MCF 10A (cell line): Measurements from ENCODE around the gene COBL. TPM values are rescaled to one million over a fixed set of nuclear protein-coding genes. Genes with fewer than 3 reads are reported as not detected.

Experiments used
- BruUV-seq: library from RNA; stranded (reverse); fragments of 400-500 nt; replicated peaks from 2 replicates; lab custom pipeline; 2021; lab: Mats Ljungman, UMichigan
- CTCF ChIA-PET: fragments of 300-600 bp; sonication (Branson Sonifier 250); formaldehyde crosslinking; extraction: SDS; loops from one replicate; lab custom pipeline; 2021; ENCODE audit warnings: antibody characterized with exemption, inconsistent platforms; lab: Yijun Ruan, JAX
- POLR2A ChIA-PET: fragments of 300-600, 350-650 bp; sonication (Branson Sonifier 250); formaldehyde crosslinking; extraction: SDS; loops from one replicate; lab custom pipeline; 2020; ENCODE audit warnings: antibody characterized with exemption, inconsistent platforms; lab: Yijun Ruan, JAX
- DNase-seq: peaks from one replicate; pipeline ENCODE4 v3.0.0-alpha.2; 2018; ENCODE audit not compliant: unreplicated experiment
- H3K27ac Mint-ChIP-seq: one replicate; pipeline ENCODE4 v1.8.0; 2022; ENCODE audit warnings: mild to moderate bottlenecking, low read depth, mixed read lengths; ENCODE audit not compliant: unreplicated experiment
- H3K27me3 Mint-ChIP-seq: one replicate; pipeline ENCODE4 v1.8.0; 2022; ENCODE audit warnings: mixed read lengths; ENCODE audit not compliant: insufficient read depth, unreplicated experiment
- H3K36me3 Mint-ChIP-seq: one replicate; pipeline ENCODE4 v1.8.0; 2022; ENCODE audit warnings: mild to moderate bottlenecking, moderate library complexity, mixed read lengths; ENCODE audit not compliant: insufficient read depth, unreplicated experiment
- H3K4me1 Mint-ChIP-seq: one replicate; pipeline ENCODE4 v1.8.0; 2022; ENCODE audit warnings: mixed read lengths; ENCODE audit not compliant: insufficient read depth, unreplicated experiment
- H3K4me3 Mint-ChIP-seq: one replicate; pipeline ENCODE4 v1.8.0; 2022; ENCODE audit warnings: mild to moderate bottlenecking, moderate library complexity, mixed read lengths; ENCODE audit not compliant: unreplicated experiment
- H3K9me3 Mint-ChIP-seq: one replicate; pipeline ENCODE4 v1.8.0; 2022; ENCODE audit warnings: mixed read lengths; ENCODE audit not compliant: unreplicated experiment
- intact Hi-C: fragments of 100-400 bp; cut with micrococcal nuclease; formaldehyde crosslinking; loops from 2 replicates; pipeline ENCODE4 v1.14.1; 2022
- total RNA-seq: library from RNA; stranded (reverse); gene quantifications from 2 replicates; pipeline ENCODE4 v1.2.3, GENCODE V29; 2022
- TF ChIP-seq, protein P1 (sequence below): fragments of 200-600 bp; IDR thresholded peaks from one replicate; pipeline ENCODE4 v1.8.0; 2022; ENCODE audit warnings: antibody characterized with exemption, mild to moderate bottlenecking; ENCODE audit not compliant: unreplicated experiment

COBL gene
- total RNA-seq, 1 experiment from 2014 or later: 12.3 TPM

DNA sequence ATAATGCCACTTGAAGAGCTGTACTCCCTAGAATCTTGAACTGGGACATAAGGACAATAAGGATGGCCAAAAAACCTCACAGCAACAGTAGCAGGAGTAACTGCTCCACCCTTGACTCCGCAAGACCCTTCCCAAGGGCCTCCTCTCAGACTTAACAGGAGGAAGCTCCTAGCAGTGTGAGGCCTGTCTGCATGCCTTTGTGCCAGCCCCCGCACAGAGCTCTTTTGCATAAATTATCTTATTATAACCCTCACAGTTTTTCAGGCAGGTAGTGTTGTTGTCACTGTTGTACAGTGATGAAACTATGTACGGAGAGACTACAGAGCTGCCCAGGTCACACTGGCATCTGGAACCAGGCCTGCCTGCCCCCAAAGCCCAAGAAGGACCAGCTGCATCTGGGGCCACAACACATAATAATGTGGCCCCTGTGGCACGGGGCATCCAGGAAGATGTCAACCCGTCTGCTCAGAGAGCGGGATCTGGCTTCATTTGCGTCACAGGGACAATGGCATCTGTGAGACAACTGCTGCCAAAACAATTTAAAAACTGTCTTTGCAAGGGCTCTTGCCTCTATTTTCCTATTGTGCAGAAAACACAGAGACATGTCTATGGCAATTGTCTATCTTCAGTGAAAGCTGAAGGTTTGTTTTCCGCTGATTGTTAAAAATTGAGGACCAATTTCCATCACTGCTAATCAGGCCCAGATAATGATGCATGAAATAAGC lies 284.7 kb downstream of the COBL start:
- H3K27ac Mint-ChIP-seq: no peak overlapping the region
- no peaks in the 10 kb centered on the region for H3K27me3 Mint-ChIP-seq
- intact Hi-C loops: no loop called here
- DNase-seq: no peak
- H3K4me1 Mint-ChIP-seq: no peaks in the 10 kb centered on the region
- no peaks in the 10 kb centered on the region for H3K9me3 Mint-ChIP-seq
- H3K36me3 Mint-ChIP-seq: peaks cover 9% of the 10 kb centered on the region
- TF ChIP-seq, protein P1, sequence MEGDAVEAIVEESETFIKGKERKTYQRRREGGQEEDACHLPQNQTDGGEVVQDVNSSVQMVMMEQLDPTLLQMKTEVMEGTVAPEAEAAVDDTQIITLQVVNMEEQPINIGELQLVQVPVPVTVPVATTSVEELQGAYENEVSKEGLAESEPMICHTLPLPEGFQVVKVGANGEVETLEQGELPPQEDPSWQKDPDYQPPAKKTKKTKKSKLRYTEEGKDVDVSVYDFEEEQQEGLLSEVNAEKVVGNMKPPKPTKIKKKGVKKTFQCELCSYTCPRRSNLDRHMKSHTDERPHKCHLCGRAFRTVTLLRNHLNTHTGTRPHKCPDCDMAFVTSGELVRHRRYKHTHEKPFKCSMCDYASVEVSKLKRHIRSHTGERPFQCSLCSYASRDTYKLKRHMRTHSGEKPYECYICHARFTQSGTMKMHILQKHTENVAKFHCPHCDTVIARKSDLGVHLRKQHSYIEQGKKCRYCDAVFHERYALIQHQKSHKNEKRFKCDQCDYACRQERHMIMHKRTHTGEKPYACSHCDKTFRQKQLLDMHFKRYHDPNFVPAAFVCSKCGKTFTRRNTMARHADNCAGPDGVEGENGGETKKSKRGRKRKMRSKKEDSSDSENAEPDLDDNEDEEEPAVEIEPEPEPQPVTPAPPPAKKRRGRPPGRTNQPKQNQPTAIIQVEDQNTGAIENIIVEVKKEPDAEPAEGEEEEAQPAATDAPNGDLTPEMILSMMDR: no peak
- no peak overlapping the region for H3K4me3 Mint-ChIP-seq
- BruUV-seq: no TSS peak
- ChIA-PET POLR2A (interaction anchor here (0.5 kb wide), 1 partner anchor 191 kb away, joined by 3 read pairs; no protein-coding TSS in a partner anchor), CTCF (interaction anchor here (0.7 to 1.5 kb wide), 5 partner anchors 8 to 399 kb away, joined by 3 to 4 read pairs (median 4); no protein-coding TSS in a partner anchor)

DNA sequence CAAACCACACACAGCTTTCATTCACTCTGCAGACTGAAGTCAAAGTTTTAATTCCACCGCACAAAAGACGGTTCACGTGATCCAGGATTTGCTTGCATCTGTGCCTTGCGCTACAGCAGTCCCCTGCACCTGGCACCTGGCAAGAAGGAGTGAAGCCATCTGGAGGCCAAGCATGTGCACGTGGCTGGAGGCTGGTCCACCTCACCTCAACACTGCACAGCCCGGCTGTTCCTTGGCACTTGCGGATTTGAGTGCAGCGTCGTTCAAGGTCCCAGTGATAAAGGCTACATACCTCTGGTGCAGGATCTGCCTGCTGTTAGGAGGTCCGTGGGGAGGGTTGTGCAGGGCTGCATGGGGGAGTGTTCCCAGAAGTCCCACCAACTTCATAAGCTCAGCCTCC lies 285.4 kb downstream of the COBL start:
- ChIA-PET POLR2A (interaction anchor here (0.5 kb wide), 1 partner anchor 192 kb away, joined by 3 read pairs; no protein-coding TSS in a partner anchor), CTCF (interaction anchor here (1.1 to 1.5 kb wide), 3 partner anchors 36 to 398 kb away, joined by 4 read pairs; no protein-coding TSS in a partner anchor)
- H3K36me3 Mint-ChIP-seq: peaks cover 9% of the 10 kb centered on the region
- TF ChIP-seq, protein P1: no peak
- BruUV-seq: no TSS peak
- H3K9me3 Mint-ChIP-seq: no peaks in the 10 kb centered on the region
- DNase-seq: no peak
- no peak overlapping the region for H3K4me3 Mint-ChIP-seq
- no peak overlapping the region for H3K27ac Mint-ChIP-seq
- no peaks in the 10 kb centered on the region for H3K27me3 Mint-ChIP-seq
- intact Hi-C loops: no loop called here
- no peaks in the 10 kb centered on the region for H3K4me1 Mint-ChIP-seq

DNA sequence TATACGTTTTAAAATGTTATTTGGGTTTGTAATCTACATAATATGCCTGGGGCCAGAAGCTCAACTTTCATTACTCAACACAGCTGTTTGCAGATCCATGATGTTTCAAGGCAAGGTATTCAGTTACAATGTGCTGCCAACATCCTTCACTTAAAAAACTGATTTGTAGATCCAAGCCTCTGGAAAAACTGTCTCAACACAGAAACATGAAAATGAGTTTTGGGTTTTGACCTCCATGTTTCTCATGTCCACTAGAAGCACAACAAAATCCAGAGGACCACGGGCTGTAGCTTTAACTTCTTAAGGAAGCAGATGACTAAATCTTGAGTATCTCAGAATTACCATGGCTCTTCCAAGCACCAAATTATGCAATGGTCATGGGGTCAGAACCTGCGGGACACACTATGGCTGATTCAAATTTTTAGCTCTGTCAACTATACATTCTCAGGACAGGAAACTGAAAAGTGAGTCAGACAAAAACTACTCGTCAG lies 286.9 kb downstream of the COBL start:
- Mint-ChIP-seq H3K4me1 (no peaks in the 10 kb centered on the region), H3K27me3 (no peaks in the 10 kb centered on the region), H3K27ac (no peak overlapping the region), H3K9me3 (no peaks in the 10 kb centered on the region), H3K4me3 (no peak overlapping the region), H3K36me3 (peaks cover 9% of the 10 kb centered on the region)
- CTCF ChIA-PET: interaction anchor here (0.5 to 1.3 kb wide), 5 partner anchors 23 to 315 kb away, joined by 3 to 4 read pairs (median 3); no protein-coding TSS in a partner anchor
- peak; percentile 73 for DNase-seq
- no TSS peak for BruUV-seq
- POLR2A ChIA-PET: interaction anchor here (1.3 kb wide), 1 partner anchor 10 kb away, joined by 3 read pairs; no protein-coding TSS in a partner anchor
- TF ChIP-seq, protein P1: no peak
- intact Hi-C loops: no loop called here

DNA sequence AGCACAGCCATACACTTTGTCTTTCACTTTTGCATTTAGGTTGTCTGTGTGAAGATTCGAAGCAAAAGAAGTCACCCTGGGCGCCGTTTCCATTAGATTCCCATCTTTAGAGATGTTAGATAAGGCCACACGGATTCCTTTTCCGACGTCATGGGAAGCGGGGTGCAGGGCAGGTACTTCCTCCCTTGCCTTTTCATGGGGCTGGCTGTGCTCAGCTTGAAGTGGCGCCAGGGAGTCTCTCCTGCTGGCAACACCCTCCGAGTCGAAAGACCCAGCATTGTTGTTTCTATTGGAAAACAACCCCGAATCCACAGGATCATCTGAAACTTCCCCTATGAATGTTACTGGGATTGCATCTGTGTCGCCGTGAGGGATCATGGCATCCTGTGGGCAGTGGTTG lies 287.5 kb downstream of the COBL start:
- TF ChIP-seq, protein P1: no peak
- Mint-ChIP-seq H3K4me1 (no peaks in the 10 kb centered on the region), H3K27me3 (no peaks in the 10 kb centered on the region), H3K27ac (no peak overlapping the region), H3K36me3 (peaks cover 9% of the 10 kb centered on the region), H3K9me3 (no peaks in the 10 kb centered on the region), H3K4me3 (no peak overlapping the region)
- ChIA-PET CTCF (interaction anchor here (0.5 to 0.7 kb wide), 3 partner anchors 132 to 316 kb away, joined by 3 to 4 read pairs (median 3); no protein-coding TSS in a partner anchor), POLR2A (interaction anchor here (1.3 kb wide), 1 partner anchor 10 kb away, joined by 3 read pairs; no protein-coding TSS in a partner anchor)
- no peak for DNase-seq
- no TSS peak for BruUV-seq
- intact Hi-C loops: no loop called here
